NCI-H446 (cell line): ENCODE results near the gene LRRC1.

Experiments
- DNase-seq, 2 experiments: peaks; one replicate each; lab custom pipeline; 2025; lab: John Stamatoyannopoulos, UW

LRRC1 gene

GRCh38 chr6:53815381-53816119 lies 20.7 kb downstream of the LRRC1 start:
- DNase-seq: no peak

- no peak for DNase-seq
Measured at GRCh38 chr6:53818858-53819609, 24.2 kb downstream of the LRRC1 start.

GRCh38 chr6:53822401-53823125 lies 27.8 kb downstream of the LRRC1 start:
- no peak for DNase-seq

- no peak for DNase-seq
Measured at GRCh38 chr6:53824714-53825113, 29.9 kb downstream of the LRRC1 start.

GRCh38 chr6:53825532-53826321 lies 30.9 kb downstream of the LRRC1 start:
- no peak for DNase-seq

GRCh38 chr6:53827531-53827930 lies 32.7 kb downstream of the LRRC1 start:
- no peak for DNase-seq

- peak in 1 of 2 experiments; percentile 52 for DNase-seq
Measured at GRCh38 chr6:53828215-53828614, 33.4 kb downstream of the LRRC1 start.

- DNase-seq: no peak
Measured at GRCh38 chr6:53828966-53829697, 34.3 kb downstream of the LRRC1 start.

GRCh38 chr6:53829698-53830221 lies 35.0 kb downstream of the LRRC1 start:
- DNase-seq: no peak

GRCh38 chr6:53830366-53830765 lies 35.6 kb downstream of the LRRC1 start:
- no peak for DNase-seq

GRCh38 chr6:53831081-53831869 lies 36.5 kb downstream of the LRRC1 start:
- no peak for DNase-seq

- no peak for DNase-seq
Measured at GRCh38 chr6:53831936-53832660, 37.3 kb downstream of the LRRC1 start.

- no peak for DNase-seq
Measured at GRCh38 chr6:53833155-53833554, 38.4 kb downstream of the LRRC1 start.

GRCh38 chr6:53834132-53834531 lies 39.3 kb downstream of the LRRC1 start:
- DNase-seq: no peak

GRCh38 chr6:53837865-53838769 lies 43.3 kb downstream of the LRRC1 start:
- peak; percentile 55 to 66 for DNase-seq

- DNase-seq: no peak
Measured at GRCh38 chr6:53840027-53840426, 45.2 kb downstream of the LRRC1 start.

GRCh38 chr6:53845280-53846195 lies 50.7 kb downstream of the LRRC1 start:
- DNase-seq: no peak
